ENCODE data around the gene CAMTA1.

Gene CAMTA1

GRCh38 chr1:6985549-6986276, 200.5 kb downstream of the CAMTA1 start:
- no peak for DNase-seq

GRCh38 chr1:6986281-6986680, 201.0 kb downstream of the CAMTA1 start:
- no peak for DNase-seq

- DNase-seq = no peak
These were observed 202.7 kb downstream of the CAMTA1 start for GRCh38 chr1:6987940-6988339.

DNA sequence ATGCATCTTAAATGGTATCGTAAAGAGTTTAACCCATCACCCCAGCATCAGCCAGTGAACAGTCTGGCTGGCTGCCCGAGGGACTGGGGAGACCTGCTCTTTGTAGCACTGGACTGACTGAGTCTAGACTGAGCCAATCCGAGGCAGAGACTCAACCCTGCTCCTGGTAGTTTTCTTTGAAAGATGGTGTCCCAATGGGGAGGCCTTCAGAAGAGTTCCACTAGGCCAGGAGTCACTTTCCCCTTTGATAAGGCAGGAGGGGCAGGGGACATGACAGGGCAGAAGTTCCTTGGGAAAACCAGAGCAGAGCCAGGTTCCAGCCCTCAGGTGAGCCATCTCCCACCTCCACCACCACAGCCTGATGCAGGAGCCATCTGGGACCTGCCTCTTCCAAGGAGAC, 203.5 kb downstream of the CAMTA1 start:
- DNase-seq = no peak

GRCh38 chr1:6989212-6990159, 204.2 kb downstream of the CAMTA1 start:
- DNase-seq = no peak

DNA sequence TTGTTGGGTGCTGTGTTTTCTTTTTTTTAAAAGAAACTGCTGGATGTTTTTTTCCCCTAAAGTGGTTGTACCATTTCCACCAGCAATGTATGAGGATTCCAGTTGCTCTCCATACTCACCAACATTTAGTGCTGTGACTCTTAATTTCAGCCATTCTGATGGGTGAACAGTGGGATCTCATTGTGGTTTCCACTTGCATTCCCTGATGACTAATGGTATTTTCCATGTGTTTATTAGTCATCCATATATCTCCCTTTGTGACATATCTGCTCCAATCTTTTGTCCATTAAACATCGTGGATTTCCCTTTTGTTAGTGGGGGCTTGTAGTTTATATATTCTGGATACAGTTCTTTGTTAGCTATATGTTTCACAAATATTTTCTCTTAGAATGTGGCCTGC, 206.0 kb downstream of the CAMTA1 start:
- DNase-seq = no peak

DNA sequence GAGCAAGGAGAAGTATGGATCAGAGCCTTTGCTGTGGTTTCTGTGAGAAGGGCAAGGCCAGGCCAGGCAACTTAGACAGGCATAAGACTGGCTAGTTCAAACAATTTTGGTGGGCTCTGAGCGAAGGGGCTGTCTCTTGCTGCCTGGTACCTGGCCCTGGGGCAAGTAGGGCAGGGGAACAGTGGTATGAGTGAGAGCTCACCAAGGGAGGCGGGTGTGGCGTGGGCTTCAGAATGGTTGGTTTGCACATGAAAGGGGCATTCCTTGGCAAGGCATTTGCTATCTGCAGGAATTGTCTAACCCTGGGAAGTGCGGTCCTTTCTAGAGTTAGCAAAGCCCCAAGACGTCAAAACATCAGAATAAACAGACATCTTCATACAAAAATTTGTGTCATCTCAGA, 210.5 kb downstream of the CAMTA1 start:
- DNase-seq = no peak

DNA sequence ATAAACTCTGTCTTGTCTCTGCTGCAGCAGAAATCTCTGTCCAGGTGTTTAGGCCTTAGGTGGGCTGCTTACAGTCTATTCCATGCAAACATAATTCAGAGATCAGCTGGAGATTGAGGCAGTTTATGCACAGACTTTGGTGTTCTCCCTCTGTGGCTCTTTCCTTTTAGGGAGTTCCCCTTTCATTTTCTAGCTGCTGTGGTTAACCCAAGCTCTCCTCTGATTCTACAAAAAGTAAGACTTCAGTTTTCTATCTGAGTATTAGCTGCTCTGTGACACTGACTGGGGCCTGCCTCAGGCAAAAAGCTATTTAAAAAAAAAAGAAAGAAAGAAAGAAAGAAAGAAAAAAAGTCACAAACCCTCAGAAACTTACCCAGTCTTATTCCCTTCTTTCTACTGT, 211.1 kb downstream of the CAMTA1 start:
- no peak for DNase-seq

GRCh38 chr1:6996866-6997265, 211.6 kb downstream of the CAMTA1 start:
- no peak for DNase-seq

DNA sequence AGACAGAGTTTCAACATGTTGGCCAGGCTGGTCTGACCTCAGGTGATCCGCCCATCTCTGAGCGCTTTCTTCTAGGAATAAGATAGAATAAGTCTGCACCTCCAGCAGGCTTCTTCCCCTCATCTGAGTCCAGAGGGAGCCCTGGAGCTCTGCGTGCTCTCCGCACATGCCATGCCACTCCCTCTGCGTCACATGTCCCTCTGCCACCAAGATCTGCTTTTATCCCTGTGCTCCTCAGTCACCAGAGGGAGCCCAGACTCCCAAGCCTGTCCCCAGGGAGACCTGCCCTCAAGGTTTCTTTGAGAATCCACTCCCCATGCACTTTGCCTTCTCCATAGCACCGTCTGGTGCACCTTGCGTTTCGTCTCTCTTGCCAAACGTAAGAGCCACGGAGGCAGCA, 213.0 kb downstream of the CAMTA1 start:
- DNase-seq = no peak

- DNase-seq = no peak
These were observed 214.6 kb downstream of the CAMTA1 start for GRCh38 chr1:6999826-7000225.

DNA sequence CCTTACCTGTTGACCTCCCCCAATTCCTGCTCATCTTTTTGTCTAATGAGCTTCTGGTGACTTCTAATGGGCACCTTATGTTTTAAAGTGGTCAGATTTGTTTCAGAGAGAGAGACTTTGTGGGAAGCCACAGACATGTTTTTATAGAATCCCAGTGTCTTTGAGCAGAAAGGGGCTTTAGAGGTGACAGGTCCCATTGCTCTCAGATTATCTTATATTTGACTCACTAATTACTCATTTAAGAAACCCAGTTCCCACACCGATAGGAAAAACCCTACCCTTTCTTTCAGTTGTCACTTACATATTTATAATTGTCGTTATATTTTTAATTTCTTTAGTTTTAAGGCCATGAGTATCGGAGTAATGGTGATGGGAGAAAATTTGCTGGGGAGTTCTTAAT, 215.5 kb downstream of the CAMTA1 start:
- no peak for DNase-seq

DNA sequence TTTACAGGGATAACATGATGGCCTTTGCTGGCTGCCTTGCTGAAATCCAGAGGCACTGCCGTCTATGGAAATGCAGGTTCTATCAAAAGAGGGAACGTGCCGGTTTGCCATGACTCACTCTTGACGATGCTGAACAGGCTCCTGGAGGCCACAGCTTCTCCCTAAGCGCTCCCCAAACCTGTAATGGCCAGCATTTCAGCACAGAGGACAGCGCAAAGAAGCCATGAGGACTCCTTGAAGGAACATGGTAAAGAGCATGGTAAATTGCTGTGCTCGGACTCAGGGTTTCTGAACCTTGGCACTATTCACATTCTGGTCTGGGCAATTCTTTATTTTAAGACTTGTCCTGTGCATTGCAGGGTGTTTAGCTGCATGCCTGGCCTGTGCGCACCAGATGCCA, 217.5 kb downstream of the CAMTA1 start:
- DNase-seq = no peak

GRCh38 chr1:7003676-7004075, 218.4 kb downstream of the CAMTA1 start:
- DNase-seq = no peak

DNA sequence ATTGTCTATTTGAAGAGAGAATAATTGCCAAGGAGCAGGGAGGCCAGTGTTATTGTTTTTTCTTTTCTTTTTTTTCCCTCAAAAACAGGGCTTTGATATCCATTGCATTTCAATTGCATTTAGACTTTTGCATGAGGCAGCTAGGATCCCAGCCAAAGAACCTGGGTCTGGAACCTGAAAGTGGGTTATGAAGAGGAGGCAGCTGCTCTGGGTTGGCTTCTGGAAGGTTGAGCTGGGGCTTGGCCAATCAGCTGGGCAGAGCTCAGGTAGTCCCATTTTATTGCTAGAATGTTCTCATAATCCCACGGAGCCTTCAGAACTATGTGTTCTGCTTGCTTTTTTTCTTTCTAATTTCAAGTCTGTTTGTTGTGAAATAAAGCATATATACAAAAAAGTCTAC, 218.9 kb downstream of the CAMTA1 start:
- no peak for DNase-seq

DNA sequence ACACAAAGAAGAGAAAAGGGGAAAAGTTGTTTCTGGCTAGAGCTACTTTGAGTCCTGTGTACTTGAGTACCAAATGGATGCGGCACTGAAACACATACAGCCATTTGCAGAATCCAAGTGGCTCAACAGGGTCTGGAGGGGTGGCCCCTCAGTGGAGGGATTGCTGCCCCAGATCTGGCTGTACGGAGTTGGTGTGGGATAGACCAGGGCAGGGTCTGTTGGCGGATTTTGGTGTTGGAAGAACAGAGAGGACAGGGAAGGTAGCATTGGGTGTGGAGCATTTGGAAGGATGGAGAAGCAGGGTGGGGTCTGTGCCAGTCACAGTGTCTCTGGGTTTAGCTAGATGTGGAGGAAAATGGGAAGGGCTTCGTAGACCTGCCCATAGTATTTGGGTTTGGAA, 220.5 kb downstream of the CAMTA1 start:
- DNase-seq = no peak

- no peak for DNase-seq
These were observed 222.0 kb downstream of the CAMTA1 start for GRCh38 chr1:7006996-7007871.

DNA sequence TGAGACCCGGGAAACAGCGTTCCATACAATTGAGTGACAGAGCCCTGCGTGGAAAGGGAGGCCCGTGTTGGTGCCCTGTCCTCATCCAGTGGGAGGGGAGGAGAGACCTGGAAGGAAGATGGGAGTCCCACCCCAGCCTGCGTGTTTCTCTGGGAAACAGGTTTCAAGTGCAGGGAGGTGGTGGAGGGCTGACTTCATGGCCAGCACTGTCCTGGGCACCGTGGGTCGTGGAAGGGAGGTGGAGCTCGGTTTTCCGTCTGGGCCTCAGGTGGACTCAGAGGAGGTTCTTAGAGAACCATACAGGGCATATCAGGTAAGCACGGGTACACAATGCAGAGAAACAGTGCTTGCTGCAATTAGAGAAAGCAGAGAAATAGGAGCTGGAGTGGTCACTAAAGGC, 222.6 kb downstream of the CAMTA1 start:
- no peak for DNase-seq

- DNase-seq = no peak
These were observed 223.1 kb downstream of the CAMTA1 start for GRCh38 chr1:7008331-7008730.

DNA sequence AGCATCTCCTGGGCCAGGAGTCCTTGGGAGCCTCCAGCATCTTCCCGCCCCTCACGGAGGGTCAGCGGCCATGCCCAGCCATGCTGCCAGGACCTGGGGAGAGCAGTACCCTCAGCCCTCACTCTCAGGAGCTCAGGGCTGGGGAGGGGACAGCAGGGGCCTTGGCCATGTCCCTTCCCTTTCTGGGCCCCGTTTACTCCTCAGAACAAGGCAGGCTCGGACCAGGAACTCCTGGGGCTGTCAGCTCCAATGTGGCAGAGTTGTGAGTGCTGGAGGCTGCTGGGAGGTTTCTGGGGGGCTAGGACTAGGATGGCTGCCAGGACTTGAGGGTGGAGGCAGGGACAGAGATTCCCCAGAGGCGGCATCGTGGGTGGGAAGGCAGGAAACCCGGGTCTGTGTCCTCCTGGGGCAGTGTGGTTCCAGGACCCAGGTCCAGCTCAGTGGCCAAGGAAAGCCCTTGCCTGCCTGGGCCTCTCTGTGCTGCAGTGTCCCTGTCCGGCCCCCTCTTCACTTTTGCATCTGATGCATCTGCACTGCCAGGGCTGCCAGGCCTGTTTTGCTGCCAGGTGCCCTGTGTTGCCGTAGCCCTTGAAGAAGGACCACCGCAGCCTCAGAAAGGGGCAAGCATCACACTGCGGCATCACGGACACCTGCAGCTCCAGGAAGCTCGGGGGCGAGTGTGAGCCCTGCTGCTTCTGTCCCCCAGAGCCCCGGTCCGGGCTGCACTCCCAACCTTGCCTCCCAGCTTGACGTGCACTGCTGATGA, 223.9 kb downstream of the CAMTA1 start:
- no peak for DNase-seq

DNA sequence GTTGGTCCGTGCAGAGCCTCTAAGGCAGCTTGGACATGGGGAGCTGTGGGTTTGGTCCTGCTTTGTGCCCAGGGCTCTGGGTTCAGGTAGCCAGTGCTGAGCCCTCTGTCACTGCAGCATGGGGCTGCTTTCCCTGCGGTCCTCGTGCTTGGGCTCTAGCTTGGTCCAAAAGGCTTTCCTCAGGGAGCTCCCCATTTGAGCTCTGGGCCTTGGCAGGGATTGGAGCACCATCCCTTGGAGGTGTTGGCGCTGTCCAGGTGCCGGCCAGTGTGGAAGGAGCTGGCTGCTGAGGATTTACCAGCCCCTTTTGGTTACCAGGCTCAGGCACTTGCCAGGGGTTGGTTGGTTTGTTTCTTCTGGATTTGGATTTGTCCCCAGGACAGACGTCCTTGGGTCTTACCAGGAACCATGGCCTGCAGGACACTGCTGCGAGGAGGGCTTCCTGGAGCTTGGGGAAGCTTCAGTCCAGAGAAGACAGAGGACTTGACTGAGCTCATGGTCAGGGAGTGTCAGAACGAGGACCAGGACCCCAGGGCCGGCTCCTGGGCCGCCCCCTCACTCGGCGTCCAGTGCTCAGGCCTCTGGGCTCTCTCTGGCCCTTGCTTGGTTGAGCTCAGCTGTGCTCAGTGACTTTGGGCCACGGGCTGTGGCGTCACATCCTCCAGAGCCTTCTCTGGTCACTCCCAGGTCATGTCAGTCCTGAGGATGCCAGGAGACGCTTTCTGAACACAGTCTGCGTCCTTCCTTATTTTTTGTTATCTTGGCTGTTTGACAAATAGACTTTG, 224.7 kb downstream of the CAMTA1 start:
- no peak for DNase-seq
